CD1c-positive myeloid dendritic cell (primary cell): ENCODE data around the gene CCDC34.
"Not testable (repeated sequence)": the region's sequence is repeated elsewhere in the genome, so short reads cannot be mapped to it uniquely, and the experiment has no call there.

Experiments used
- DNase-seq: peaks from one replicate; pipeline ENCODE4 v3.0.0-alpha.2; 2016; ENCODE audit errors: extremely low spot score

The CCDC34 gene

GRCh38 chr11:27363576-27364117, 632 bp upstream of the CCDC34 start:
- no peak for DNase-seq

- no peak for DNase-seq
Measured at GRCh38 chr11:27361649-27362431, 1.2 kb downstream of the CCDC34 start.

- no peak for DNase-seq
Measured at GRCh38 chr11:27358296-27358695, 4.7 kb downstream of the CCDC34 start.

- DNase-seq, result no peak
Measured at GRCh38 chr11:27357250-27357649, 5.8 kb downstream of the CCDC34 start.

- no peak for DNase-seq
Measured at GRCh38 chr11:27356624-27357222, 6.3 kb downstream of the CCDC34 start.

- no peak for DNase-seq
Measured at GRCh38 chr11:27355575-27356104, 7.4 kb downstream of the CCDC34 start.

- DNase-seq, result no peak
Measured at GRCh38 chr11:27354359-27354965, 8.6 kb downstream of the CCDC34 start.

GRCh38 chr11:27353593-27354358, 9.2 kb downstream of the CCDC34 start:
- no peak for DNase-seq

- DNase-seq, result no peak
Measured at GRCh38 chr11:27352781-27353180, 10.2 kb downstream of the CCDC34 start.

GRCh38 chr11:27350511-27350910, 12.5 kb downstream of the CCDC34 start:
- DNase-seq, result no peak

GRCh38 chr11:27349919-27350318, 13.1 kb downstream of the CCDC34 start:
- no peak for DNase-seq

- no peak for DNase-seq
Measured at GRCh38 chr11:27348340-27348873, 14.6 kb downstream of the CCDC34 start.

- no peak for DNase-seq
Measured at GRCh38 chr11:27347359-27348339, 15.4 kb downstream of the CCDC34 start.

GRCh38 chr11:27339941-27340340, 23.1 kb downstream of the CCDC34 start:
- no peak for DNase-seq

- not testable (repeated sequence) for DNase-seq
Measured at GRCh38 chr11:27334764-27335163, 28.3 kb downstream of the CCDC34 start.

- DNase-seq, result no peak
Measured at GRCh38 chr11:27331981-27332380, 31.0 kb downstream of the CCDC34 start.

- no peak for DNase-seq
Measured at GRCh38 chr11:27330633-27331270, 32.3 kb downstream of the CCDC34 start.

GRCh38 chr11:27329867-27330632, 33.0 kb downstream of the CCDC34 start:
- DNase-seq, result no peak

- DNase-seq, result no peak
Measured at GRCh38 chr11:27328614-27329013, 34.4 kb downstream of the CCDC34 start.
